ENCODE measurements around the gene CEACAM20.

DNA sequence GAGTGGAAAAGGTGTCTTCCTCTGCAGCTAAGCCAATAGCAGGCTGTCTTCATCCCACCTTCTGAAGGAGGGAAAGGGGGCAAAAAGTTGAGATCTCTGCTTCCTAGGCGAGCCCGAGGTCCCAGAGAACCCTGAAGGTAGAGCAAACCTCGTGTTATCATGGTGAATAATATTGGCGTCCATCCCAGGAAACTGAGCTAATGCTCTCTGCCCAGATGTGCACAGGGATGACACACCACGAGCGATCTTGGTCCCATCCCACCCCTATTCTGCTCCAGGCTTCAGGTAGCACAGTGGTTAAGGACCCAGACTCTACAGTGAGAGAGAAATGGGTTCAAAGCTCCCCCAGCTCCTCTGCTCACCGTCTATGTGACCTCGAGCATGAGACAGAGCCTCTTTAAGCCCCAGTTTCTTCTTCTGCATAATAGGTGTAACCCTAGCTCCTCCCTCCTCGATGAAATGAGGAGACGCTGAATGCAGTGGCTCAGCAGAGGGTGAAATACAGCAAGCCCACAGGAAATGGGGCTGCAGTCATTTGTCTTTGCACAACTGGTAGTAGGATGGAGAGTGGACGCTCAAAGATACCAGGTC is 9.9 kb upstream of the CEACAM20 start:
- TF ChIP-seq, protein P1, sequence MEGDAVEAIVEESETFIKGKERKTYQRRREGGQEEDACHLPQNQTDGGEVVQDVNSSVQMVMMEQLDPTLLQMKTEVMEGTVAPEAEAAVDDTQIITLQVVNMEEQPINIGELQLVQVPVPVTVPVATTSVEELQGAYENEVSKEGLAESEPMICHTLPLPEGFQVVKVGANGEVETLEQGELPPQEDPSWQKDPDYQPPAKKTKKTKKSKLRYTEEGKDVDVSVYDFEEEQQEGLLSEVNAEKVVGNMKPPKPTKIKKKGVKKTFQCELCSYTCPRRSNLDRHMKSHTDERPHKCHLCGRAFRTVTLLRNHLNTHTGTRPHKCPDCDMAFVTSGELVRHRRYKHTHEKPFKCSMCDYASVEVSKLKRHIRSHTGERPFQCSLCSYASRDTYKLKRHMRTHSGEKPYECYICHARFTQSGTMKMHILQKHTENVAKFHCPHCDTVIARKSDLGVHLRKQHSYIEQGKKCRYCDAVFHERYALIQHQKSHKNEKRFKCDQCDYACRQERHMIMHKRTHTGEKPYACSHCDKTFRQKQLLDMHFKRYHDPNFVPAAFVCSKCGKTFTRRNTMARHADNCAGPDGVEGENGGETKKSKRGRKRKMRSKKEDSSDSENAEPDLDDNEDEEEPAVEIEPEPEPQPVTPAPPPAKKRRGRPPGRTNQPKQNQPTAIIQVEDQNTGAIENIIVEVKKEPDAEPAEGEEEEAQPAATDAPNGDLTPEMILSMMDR (IDR thresholded peaks at IDR 0.05): no peak
- no peak for TF ChIP-seq POLR2A (IDR thresholded peaks at IDR 0.05)
